Smooth muscle cell of the brain vasculature (primary cell): Measurements from ENCODE around the gene ACKR4.

Experiments used
- DNase-seq: peaks from one replicate; pipeline ENCODE4 v3.0.0-alpha.2; 2012; ENCODE audit warnings: low read depth, low spot score

The ACKR4 gene

GRCh38 chr3:132641837-132642538 lies 44.9 kb downstream of the ACKR4 start:
- peak; percentile 31 for DNase-seq

GRCh38 chr3:132642539-132642847 lies 45.4 kb downstream of the ACKR4 start:
- no peak for DNase-seq

GRCh38 chr3:132643366-132643765 lies 46.3 kb downstream of the ACKR4 start:
- DNase-seq: no peak

GRCh38 chr3:132645058-132645457 lies 48.0 kb downstream of the ACKR4 start:
- DNase-seq: no peak

GRCh38 chr3:132650153-132650552 lies 53.1 kb downstream of the ACKR4 start:
- no peak for DNase-seq
